ENCODE measurements around the gene TSHZ2.

The TSHZ2 gene

DNA sequence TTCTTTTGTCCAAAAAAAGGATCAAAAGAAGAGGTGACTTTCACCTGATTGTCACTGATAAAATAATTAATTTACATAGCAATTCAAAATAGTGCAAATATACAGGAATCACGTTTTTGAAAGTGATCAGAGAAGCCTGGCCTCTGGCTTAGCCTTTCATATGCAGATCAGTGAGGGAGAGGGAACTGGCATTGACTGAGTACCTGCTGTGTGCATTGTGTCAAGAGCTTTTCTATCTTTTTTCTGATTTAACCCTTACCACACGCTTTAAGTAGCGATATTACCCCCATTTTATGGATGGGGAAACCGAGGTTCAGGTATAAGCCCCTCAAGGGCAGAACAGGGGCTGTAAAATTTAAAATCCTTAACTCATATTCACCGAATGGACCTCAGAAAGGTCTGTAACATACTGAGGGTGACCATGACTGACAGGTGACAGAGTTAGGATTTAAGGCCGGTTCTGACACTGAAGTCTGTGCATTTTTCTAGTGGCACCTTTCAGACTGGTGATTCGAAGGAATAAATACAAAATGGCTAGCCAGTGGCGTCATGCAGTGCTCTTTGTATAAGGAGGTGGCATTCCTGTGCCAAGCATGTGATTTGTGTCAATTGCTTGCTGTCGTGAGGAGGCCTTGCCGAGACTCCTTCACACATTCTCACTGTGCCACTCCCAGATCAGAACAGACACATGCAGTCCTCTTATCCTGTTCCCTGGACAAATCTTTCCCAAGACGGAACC, 310.2 kb downstream of the TSHZ2 start:
- DNase-seq (ENCODE audit: low read depth) = no peak

- DNase-seq (ENCODE audit: low read depth) = no peak
Measured at GRCh38 chr20:53283011-53283410, 310.9 kb downstream of the TSHZ2 start.

DNA sequence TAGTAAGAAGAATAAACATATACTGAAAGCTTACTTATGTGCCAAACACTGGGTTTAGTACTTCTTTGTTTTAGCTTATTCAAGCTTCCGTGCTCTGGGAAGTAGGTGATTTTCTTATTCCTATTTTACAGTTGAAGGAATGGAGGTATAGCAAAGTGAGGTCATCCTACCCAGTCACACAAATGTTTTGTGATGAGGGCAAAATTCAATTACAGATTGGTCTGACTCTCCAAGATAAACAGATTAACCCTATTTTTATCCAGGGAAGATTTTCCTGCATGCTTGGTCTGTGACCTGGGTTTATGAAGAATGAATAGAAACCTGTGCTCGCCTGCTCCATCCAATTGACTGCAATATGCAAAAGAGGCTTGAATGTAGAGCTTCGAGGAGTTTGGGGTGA, 311.4 kb downstream of the TSHZ2 start:
- DNase-seq (ENCODE audit: low read depth) = no peak

DNA sequence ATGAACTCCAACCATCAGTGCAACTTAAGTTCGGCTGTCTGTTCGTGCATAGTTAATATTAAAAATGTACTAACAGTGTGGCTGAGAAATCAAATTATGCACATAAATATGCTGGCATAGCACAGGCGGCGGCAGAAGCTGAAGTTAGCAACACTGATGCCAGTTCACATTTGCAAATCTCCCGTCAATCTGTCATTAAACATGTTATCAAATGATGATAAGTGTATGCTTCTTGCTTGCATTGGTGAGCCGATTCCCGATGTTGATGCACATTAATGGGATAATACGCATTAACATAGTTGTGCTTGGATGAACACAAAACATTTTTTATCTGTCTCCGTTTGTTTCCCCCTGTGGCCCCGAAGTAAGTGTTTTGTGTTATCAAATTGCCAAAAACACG, 312.1 kb downstream of the TSHZ2 start:
- DNase-seq (ENCODE audit: low read depth) = no peak

DNA sequence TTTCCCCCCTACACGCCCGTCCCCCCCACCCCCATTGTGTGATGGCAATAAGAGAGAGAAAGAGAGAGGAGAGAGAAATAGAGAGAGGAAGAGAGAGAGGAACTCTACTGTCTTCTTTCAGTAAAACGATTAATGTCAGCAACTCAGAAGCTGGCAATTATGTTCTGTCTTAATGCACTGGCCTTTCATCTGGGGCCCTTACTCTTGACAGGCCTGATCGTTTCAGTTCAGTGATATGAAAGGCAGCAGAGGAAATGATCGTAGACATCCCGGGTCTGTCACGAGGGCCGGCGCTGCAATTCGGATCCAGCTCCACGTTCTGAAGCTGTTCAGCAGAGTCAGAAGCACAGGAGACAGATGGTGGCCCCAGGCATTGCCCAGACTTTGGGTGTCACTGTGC, 312.5 kb downstream of the TSHZ2 start:
- DNase-seq (ENCODE audit: low read depth) = no peak

GRCh38 chr20:53287357-53288042, 315.3 kb downstream of the TSHZ2 start:
- DNase-seq (ENCODE audit: low read depth) = no peak

DNA sequence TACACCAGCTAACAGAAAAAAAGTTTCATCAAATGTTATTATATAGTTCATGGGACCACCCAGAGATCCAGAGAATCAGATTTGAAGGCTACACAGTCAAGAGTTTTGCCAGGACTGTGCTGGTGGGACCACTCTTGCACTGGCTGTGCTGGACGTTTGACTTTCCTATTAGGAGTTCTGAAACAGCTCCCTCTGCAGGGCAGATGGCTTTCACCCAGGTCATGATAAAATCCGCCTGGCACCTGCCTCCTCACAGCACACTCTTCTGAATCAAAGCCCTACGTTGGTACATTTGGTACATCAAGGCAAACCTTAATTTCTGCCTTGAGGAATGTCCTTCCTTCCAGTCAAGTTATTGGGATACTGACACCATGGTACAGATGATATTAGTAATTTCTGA, 319.4 kb downstream of the TSHZ2 start:
- no peak for DNase-seq (ENCODE audit: low read depth)

- DNase-seq (ENCODE audit: low read depth) = no peak
Measured at GRCh38 chr20:53292347-53292746, 320.2 kb downstream of the TSHZ2 start.

DNA sequence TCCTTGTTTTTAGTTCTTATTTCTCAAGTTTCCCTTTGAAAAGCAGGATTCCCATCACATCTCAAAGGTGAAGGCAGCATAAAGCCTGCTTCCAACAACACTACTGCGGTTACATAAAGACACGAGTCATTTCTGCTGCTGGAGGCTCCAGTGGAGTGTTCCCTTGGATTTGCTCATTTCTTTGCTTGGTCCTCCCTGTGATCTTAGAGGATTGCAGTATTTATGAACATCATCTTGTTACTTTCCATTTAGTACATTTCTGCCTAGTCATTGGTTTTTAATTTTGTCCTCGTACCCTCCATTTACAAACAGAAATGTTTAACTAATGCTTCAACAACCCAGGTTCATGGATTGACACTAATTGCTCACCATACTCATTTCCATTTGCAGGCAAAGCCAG, 322.6 kb downstream of the TSHZ2 start:
- DNase-seq (ENCODE audit: low read depth) = peak; percentile 7

GRCh38 chr20:53296025-53296424, 323.9 kb downstream of the TSHZ2 start:
- no peak for DNase-seq (ENCODE audit: low read depth)

- DNase-seq (ENCODE audit: low read depth) = no peak
Measured at GRCh38 chr20:53296451-53297153, 324.4 kb downstream of the TSHZ2 start.

DNA sequence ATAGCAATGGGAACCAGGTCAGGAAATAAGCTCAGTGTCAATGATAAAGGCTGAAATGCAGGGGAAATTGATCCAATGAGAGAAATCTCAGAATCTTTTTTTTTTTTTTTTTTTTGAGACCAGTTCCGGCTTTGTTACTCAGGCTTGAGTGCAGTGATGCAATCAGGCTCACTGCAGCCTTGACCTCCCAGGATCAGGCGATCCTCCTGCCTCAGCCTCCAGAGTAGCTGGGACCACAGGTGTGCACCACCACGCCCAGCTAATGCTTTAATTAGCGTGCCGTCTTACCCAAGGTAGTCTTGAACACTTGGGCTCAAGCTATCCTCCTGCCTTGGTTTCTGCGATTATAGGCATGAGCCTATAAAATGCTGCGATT, 325.0 kb downstream of the TSHZ2 start:
- DNase-seq (ENCODE audit: low read depth) = no peak

DNA sequence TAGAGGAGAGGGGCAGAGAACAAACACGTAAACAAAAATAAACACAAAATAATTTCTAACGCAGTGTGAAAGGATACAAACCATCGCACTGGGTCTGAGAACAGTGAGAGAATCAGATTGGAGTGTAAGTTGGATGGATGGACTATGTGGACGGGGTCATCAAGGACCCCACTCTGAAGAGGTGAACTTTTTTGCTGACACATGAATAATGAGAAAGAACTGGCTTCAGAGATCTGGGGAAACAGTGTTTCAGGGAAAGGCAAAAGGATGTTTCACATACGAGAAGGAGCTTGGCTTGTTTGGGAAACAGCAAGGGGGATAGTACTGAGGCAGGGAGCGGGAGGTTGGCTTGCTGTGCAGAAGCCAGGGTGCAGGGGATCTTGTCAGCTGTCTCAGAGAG, 326.1 kb downstream of the TSHZ2 start:
- DNase-seq (ENCODE audit: low read depth) = no peak

- DNase-seq (ENCODE audit: low read depth) = no peak
Measured at GRCh38 chr20:53298911-53299310, 326.8 kb downstream of the TSHZ2 start.

GRCh38 chr20:53299831-53300230, 327.7 kb downstream of the TSHZ2 start:
- DNase-seq (ENCODE audit: low read depth) = no peak

- no peak for DNase-seq (ENCODE audit: low read depth)
Measured at GRCh38 chr20:53301869-53302268, 329.7 kb downstream of the TSHZ2 start.

GRCh38 chr20:53302695-53303412, 330.7 kb downstream of the TSHZ2 start:
- DNase-seq (ENCODE audit: low read depth) = no peak

DNA sequence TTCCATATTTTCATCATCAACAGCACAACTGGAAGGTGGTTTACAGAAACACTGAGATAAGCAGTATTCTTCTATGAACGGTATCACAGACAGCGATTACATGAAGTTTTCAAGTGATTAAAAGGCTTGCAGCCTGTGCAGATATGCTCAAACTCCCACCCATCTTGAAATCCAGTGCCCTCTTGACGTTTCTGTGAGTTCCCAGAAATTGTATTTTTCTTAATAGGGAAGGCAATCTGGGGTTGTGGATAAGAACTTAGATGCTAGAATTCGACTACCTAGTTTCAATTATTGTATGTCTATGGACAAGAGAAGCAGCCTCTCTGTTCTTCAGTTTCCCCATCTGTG, 331.2 kb downstream of the TSHZ2 start:
- DNase-seq (ENCODE audit: low read depth) = no peak

GRCh38 chr20:53304146-53304545, 332.0 kb downstream of the TSHZ2 start:
- DNase-seq (ENCODE audit: low read depth) = no peak

DNA sequence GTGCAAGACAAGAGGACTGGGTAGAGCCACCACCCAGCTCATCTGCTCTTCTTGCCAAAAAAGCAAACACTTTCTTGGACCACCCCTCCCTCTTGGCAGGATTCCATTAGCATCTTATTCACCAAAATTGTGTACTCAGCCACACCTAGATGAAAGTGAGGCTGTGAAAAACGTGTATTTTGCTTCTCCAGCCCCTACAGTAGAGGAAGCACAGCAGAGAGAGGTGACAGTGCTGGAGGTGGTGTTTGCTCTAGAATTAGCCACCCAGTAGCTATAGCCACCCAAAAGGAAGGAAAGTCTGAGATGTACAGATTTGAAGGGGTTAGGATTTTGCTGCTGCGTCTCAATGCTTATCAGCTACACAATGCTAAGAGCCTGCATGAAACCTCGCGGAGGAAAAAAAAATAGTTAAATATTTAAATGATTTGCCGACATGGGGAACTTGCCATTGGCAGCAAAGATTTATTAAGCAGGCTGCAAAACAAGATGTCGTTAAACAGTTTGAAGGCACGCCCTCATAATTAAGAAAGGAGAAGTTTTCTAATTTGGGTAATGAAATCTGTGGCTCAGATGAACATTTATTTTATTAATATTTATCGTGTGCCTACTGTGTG, 334.1 kb downstream of the TSHZ2 start:
- DNase-seq (ENCODE audit: low read depth) = no peak

GRCh38 chr20:53307964-53308597, 335.9 kb downstream of the TSHZ2 start:
- no peak for DNase-seq (ENCODE audit: low read depth)

DNA sequence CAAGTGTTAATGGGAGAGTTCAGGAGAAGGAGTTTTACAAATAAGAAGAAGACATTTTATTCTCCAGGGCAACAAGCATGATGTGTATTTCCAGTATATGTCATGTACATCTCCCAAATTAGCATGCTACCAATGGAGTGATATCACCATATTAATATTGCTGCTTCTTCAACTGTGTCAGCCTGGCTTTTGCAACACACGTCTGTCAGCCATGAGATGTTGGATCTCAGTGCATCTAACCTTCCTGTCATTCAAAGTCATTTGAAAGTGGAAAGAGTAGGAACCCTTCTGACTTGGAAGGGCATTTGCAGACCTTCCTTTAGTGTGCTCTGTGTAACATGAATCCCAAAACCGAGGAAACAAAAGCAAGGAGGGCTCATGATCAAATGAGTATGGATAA, 337.4 kb downstream of the TSHZ2 start:
- DNase-seq (ENCODE audit: low read depth) = no peak
